ENCODE data around the gene LY6G6F. TPM values are rescaled to one million over a fixed set of nuclear protein-coding genes. Genes with fewer than 3 reads are reported as not detected.

The LY6G6F gene
- total and polyA plus RNA-seq, 2 donors (not counting 1 experiment from before 2014, with no cell fraction given): not detected

DNA sequence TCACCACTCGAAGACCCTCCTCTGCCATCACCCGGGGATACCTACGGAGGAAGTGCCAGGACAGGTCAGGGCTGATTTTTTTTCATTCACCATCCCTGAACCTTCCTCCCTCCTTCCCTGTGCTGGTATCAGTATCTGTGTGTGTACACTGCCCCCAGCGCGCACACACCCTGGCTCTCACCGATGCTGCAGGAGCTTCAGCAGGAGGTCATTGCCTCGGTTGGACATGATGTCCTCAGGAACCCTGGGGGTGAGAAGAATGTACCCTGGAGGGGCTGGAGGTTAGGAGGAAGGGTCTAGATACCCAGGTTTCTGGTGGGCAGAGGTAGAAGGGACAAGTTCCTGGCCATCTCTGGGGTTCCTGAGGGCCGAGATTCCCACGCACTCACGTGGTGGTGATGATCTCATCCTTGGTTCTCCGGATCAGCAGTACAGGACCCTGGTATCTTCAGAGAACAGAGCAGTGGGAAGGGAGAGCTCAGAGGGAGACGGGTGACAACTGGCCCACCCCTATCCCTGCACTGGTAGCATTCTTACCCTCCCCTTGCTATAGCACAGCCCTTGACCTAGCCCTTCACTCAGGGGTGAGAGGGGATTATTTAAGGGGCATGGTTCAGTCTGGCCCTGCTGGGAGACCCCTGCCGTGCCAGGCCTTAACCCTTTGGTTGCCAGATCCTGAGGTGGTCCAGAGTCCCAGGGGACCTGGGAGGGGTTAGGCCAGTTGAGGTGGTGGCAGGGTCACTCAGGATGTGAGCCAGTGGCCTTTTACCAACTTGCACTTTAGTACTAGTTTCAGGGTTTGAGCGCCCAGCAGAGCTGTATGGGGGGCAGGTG lies 18.6 kb upstream of the LY6G6F start:
- Histone ChIP-seq H3K9ac (ENCODE audit: low read length) (no peak overlapping the region), H3K27me3 (replicated peaks in 1 of 4; ENCODE audit: control extremely low read depth in 1 of 4, control insufficient read depth in 3 of 4, insufficient read depth in 4 of 4, low read length in 3 of 4) (no peaks in the 10 kb centered on the region), H4K20me1 (ENCODE audit: control insufficient read depth, insufficient read depth, low read length, poor library complexity, severe bottlenecking) (no peaks in the 10 kb centered on the region), H3K36me3 (replicated peaks in 1 of 2; ENCODE audit: control extremely low read depth in 1 of 2, control insufficient read depth in 1 of 2, extremely low read depth in 1 of 2, insufficient read depth in 2 of 2, low read length in 1 of 2) (peaks cover 0 to 70% of the 10 kb centered on the region in 2 experiments), H3K4me1 (ENCODE audit: control insufficient read depth in 2 of 2, insufficient read depth in 2 of 2, low read length in 2 of 2) (peaks cover 11 to 22% of the 10 kb centered on the region in 2 donors), H3K27ac (ENCODE audit: low read length in 2 of 2) (no peak overlapping the region), H2AFZ (ENCODE audit: insufficient read depth, low read depth, low read length, poor library complexity, severe bottlenecking) (no peak overlapping the region), H3K9me3 (ENCODE audit: control extremely low read depth in 1 of 3, control insufficient read depth in 2 of 3, insufficient read depth in 1 of 3, low read length in 2 of 3) (no peaks in the 10 kb centered on the region), H3K4me3 (ENCODE audit: control extremely low read depth in 1 of 5, extremely low read depth in 1 of 5, insufficient read depth in 1 of 5, low read depth in 2 of 5, low read length in 4 of 5) (no peak overlapping the region), H3K79me2 (ENCODE audit: control insufficient read depth, insufficient read depth, low read length) (no peaks in the 10 kb centered on the region), H3K4me2 (replicated peaks; ENCODE audit: low read depth, low read length, poor library complexity, severe bottlenecking) (no peak overlapping the region)
- peaks cover 20% of the 10 kb centered on the region for H3K4me1 Mint-ChIP-seq
- TF ChIP-seq, protein P1, sequence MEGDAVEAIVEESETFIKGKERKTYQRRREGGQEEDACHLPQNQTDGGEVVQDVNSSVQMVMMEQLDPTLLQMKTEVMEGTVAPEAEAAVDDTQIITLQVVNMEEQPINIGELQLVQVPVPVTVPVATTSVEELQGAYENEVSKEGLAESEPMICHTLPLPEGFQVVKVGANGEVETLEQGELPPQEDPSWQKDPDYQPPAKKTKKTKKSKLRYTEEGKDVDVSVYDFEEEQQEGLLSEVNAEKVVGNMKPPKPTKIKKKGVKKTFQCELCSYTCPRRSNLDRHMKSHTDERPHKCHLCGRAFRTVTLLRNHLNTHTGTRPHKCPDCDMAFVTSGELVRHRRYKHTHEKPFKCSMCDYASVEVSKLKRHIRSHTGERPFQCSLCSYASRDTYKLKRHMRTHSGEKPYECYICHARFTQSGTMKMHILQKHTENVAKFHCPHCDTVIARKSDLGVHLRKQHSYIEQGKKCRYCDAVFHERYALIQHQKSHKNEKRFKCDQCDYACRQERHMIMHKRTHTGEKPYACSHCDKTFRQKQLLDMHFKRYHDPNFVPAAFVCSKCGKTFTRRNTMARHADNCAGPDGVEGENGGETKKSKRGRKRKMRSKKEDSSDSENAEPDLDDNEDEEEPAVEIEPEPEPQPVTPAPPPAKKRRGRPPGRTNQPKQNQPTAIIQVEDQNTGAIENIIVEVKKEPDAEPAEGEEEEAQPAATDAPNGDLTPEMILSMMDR (IDR thresholded peaks at IDR 0.05): no peak
- TF ChIP-seq EZH2 (IDR thresholded peaks at IDR 0.05; ENCODE audit: borderline replicate concordance, insufficient read depth, low read depth, low read length, poor library complexity, severe bottlenecking): no peak
- ChIA-PET POLR2A (no interaction called here), CTCF (no interaction called here)
- no peak for ATAC-seq (ENCODE audit: low read depth)
- H3K9me3 Mint-ChIP-seq (ENCODE audit: insufficient read depth): no peaks in the 10 kb centered on the region
- WGBS (ENCODE audit: insufficient coverage): 99% methylated on average over 9 of the region's 14 CpGs
- intact Hi-C loops (cut with micrococcal nuclease): no loop called here
- H3K4me3 Mint-ChIP-seq: no peak overlapping the region
- H3K27ac Mint-ChIP-seq: no peak overlapping the region
- DNase-seq: no peak
- no peaks in the 10 kb centered on the region for H3K27me3 Mint-ChIP-seq
